Measurements from ENCODE around the gene SLMAP. TPM values are rescaled to one million over a fixed set of nuclear protein-coding genes. Genes with fewer than 3 reads are reported as not detected.

SLMAP gene
- total and polyA plus RNA-seq, 2 donors from 2014 or later = 22.0 to 86.1 TPM

DNA sequence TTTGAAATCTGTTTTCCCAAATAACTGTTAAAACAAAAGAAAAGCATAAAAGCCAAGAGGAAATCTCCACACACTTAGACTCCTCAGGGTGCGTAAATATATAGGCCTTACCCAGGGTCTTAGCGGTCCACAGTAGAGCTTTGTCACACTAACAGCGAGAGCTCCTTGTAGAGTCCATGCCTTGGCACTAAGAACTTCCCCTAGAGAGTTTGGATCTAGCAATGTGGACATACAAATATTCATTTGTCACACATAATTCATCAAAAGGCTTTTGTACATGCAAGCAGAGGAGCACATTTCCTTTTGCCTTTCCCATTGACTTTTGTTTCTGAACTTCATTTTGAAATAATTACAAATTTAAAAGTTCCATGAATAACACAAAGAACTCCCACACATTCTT is 11.0 kb upstream of the SLMAP start:
- TF ChIP-seq, protein P1, sequence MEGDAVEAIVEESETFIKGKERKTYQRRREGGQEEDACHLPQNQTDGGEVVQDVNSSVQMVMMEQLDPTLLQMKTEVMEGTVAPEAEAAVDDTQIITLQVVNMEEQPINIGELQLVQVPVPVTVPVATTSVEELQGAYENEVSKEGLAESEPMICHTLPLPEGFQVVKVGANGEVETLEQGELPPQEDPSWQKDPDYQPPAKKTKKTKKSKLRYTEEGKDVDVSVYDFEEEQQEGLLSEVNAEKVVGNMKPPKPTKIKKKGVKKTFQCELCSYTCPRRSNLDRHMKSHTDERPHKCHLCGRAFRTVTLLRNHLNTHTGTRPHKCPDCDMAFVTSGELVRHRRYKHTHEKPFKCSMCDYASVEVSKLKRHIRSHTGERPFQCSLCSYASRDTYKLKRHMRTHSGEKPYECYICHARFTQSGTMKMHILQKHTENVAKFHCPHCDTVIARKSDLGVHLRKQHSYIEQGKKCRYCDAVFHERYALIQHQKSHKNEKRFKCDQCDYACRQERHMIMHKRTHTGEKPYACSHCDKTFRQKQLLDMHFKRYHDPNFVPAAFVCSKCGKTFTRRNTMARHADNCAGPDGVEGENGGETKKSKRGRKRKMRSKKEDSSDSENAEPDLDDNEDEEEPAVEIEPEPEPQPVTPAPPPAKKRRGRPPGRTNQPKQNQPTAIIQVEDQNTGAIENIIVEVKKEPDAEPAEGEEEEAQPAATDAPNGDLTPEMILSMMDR (IDR thresholded peaks at IDR 0.05; ENCODE audit: borderline replicate concordance, extremely low read depth, insufficient read depth) = no peak
- FAIRE-seq (no peak), DNase-seq (no peak)
- intact Hi-C loops (cut with DNase I) = no loop called here
- Histone ChIP-seq H3K9me3 (ENCODE audit: control insufficient read depth in 2 of 3, insufficient read depth in 1 of 3, low read length in 3 of 3) (no peaks in the 10 kb centered on the region), H3K27ac (ENCODE audit: low read depth in 2 of 2, low read length in 2 of 2) (no peak overlapping the region), H3K36me3 (ENCODE audit: control insufficient read depth in 2 of 3, insufficient read depth in 3 of 3, low read length in 3 of 3) (no peaks in the 10 kb centered on the region), H3K9ac (ENCODE audit: low read length in 3 of 3) (no peak overlapping the region), H3K4me3 (ENCODE audit: low read length in 3 of 3) (no peak overlapping the region), H3K27me3 (ENCODE audit: control insufficient read depth, insufficient read depth, low read length) (no peaks in the 10 kb centered on the region), H3K4me1 (ENCODE audit: control insufficient read depth in 2 of 3, insufficient read depth in 2 of 3, low read depth in 1 of 3, low read length in 3 of 3) (no peaks in the 10 kb centered on the region)

DNA sequence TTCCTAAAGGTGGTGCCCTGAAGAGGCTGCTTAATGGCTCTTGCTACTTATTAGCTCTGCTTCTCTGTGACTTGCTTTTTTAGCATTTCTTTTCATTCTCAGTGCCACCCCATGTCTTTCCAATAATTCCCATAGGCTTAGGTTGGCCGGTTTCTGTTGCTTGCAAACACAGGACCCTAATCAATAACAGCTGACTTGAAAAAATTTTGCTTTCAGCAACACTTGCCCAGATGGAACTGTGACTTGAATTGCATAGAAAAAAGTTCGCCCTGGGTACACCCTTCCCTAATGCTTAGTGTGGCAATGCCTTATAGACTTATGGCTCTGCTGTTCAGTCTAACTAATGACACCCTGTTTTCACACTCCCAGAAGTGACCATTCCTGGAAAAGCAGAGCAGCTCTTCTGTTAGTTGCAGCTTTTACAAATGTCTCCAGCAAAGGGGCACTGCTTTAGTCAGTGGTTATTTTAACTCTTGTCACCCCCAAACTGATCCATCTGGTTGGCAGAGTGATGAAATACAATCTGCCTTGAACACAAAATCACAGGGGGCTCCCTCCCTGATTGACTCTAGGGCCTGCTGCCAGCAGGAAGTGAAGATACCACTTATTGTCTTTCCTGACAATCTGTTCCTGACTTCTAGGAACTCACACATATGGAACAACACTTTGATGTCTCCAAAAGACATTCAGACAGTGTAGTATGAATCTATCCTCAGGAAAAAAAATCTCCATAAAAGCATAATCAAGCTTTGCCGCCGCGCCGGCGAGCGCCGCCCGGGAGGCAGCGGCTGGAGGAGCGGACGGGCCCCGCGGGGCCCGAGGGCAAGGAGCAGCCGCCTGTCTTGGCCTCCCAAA is 9.7 kb upstream of the SLMAP start:
- H3K27me3 ChIP-seq (ENCODE audit: control insufficient read depth, insufficient read depth, low read length) = no peaks in the 10 kb centered on the region
- no peak overlapping the region for H3K4me3 ChIP-seq (ENCODE audit: low read length in 3 of 3)
- DNase-seq = no peak
- no peaks in the 10 kb centered on the region for H3K36me3 ChIP-seq (ENCODE audit: control insufficient read depth in 2 of 3, insufficient read depth in 3 of 3, low read length in 3 of 3)
- no peak for FAIRE-seq
- no peaks in the 10 kb centered on the region for H3K9me3 ChIP-seq (ENCODE audit: control insufficient read depth in 2 of 3, insufficient read depth in 1 of 3, low read length in 3 of 3)
- no peak overlapping the region for H3K27ac ChIP-seq (ENCODE audit: low read depth in 2 of 2, low read length in 2 of 2)
- H3K9ac ChIP-seq (ENCODE audit: low read length in 3 of 3) = no peak overlapping the region
- no peaks in the 10 kb centered on the region for H3K4me1 ChIP-seq (ENCODE audit: control insufficient read depth in 2 of 3, insufficient read depth in 2 of 3, low read depth in 1 of 3, low read length in 3 of 3)
- TF ChIP-seq, protein P1 (IDR thresholded peaks at IDR 0.05; ENCODE audit: borderline replicate concordance, extremely low read depth, insufficient read depth) = no peak
- intact Hi-C loops (cut with DNase I) = no loop called here

DNA sequence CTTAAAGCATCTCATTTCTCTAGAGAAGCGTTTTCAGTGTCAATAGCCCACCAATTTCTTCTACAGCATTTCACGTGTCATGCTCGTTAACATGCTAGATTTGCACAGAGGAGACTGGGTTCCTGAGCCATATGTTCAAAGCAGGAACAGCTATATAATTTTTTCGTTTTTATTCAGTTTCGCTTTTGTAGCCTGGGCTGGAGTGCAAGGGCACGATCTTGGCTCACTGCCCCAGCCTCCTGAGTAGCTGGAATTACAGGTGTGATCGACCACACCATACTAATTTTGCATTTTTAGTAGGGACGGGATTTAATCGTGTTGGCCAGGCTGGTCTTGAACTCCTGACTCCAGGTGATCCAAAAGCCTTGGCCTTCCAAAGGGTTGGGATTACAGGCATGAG is 6.6 kb upstream of the SLMAP start:
- no peak overlapping the region for H3K27ac ChIP-seq (ENCODE audit: low read depth in 2 of 2, low read length in 2 of 2)
- no peak for FAIRE-seq
- intact Hi-C loops (cut with DNase I) = no loop called here
- DNase-seq = no peak
- H3K4me3 ChIP-seq (ENCODE audit: low read length in 3 of 3) = no peak overlapping the region
- TF ChIP-seq, protein P1 (IDR thresholded peaks at IDR 0.05; ENCODE audit: borderline replicate concordance, extremely low read depth, insufficient read depth) = no peak
- H3K27me3 ChIP-seq (ENCODE audit: control insufficient read depth, insufficient read depth, low read length) = no peaks in the 10 kb centered on the region
- H3K9me3 ChIP-seq (ENCODE audit: control insufficient read depth in 2 of 3, insufficient read depth in 1 of 3, low read length in 3 of 3) = no peaks in the 10 kb centered on the region
- H3K9ac ChIP-seq (ENCODE audit: low read length in 3 of 3) = no peak overlapping the region
- H3K36me3 ChIP-seq (ENCODE audit: control insufficient read depth in 2 of 3, insufficient read depth in 3 of 3, low read length in 3 of 3) = no peaks in the 10 kb centered on the region
- no peaks in the 10 kb centered on the region for H3K4me1 ChIP-seq (ENCODE audit: control insufficient read depth in 2 of 3, insufficient read depth in 2 of 3, low read depth in 1 of 3, low read length in 3 of 3)

All from kidney (tissue), 14 donors.